ENCODE measurements around the gene TMEM26.

Gene TMEM26

DNA sequence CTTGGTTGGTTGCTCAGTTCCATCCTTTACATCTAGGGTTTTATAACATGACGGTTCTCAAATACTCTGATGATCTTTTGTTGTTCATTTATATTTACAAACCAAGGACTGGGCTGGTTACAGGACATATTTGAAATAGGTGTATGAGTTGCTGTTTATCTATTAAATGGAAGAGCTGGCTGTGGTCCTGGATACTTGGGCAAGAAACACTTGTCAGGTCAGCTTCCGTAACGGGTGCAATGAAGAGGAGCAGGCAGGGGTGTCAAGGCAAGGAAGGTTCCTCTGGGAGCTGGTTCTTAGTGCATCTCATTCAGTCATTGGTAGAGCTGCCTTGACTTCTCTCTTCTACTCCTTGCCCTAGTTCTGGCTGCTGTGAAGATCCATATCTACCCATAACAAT is 4.8 kb upstream of the TMEM26 start:
- DNase-seq: no peak

DNA sequence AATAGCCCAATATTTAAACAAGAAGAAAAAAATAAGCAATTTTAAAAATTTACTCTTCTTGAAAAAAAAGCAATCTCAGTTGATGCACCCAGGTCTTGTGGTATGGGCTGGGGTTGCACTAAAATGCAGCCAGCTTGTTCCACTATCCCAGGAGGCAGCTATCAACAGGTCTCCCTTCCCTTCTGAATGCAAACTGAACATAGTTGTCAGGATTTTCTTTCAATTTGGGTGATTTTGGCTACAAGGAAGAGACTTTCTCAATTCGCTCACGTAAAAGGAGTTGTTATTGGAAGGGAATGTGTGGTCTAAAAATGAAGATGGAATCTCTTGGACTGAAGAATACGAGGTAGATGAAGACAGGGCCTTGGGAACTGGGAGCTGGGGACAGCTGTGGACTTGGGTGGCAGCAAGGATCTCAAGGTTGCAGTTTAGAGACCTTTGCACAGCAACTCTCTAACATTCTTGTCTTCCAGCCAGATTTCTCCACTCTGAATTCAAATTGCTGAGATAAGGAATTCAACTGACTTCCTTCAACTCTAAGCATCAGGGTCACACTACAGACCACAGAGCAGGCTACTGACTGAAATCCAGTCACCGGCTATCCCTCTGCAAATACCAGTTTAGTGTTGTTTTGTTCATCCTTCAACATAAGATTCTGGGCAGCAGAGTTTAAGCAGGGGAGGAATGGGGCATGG is 3.1 kb upstream of the TMEM26 start:
- DNase-seq: no peak

- DNase-seq: no peak
Observed at GRCh38 chr10:61455656-61456055, 2.5 kb upstream of the TMEM26 start.

DNA sequence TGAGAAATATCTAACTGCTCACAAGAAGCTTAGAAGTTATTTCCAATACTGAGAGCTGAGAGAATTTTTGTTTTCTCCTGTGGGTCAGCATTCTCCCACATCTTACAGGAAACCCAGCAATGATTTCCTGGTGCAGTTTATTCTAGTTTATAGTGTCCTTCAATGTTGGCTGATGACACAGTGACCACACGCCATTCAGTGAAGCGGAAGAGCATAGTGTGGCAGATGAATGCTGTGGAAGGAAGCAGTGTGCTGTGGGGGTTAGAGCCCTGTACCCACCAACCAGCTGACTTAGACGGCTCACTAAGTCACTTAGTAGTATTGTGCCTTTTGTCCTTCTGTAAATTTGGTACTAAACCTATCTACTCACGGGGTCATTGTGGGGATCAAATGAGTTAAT is 1.4 kb upstream of the TMEM26 start:
- DNase-seq: no peak

DNA sequence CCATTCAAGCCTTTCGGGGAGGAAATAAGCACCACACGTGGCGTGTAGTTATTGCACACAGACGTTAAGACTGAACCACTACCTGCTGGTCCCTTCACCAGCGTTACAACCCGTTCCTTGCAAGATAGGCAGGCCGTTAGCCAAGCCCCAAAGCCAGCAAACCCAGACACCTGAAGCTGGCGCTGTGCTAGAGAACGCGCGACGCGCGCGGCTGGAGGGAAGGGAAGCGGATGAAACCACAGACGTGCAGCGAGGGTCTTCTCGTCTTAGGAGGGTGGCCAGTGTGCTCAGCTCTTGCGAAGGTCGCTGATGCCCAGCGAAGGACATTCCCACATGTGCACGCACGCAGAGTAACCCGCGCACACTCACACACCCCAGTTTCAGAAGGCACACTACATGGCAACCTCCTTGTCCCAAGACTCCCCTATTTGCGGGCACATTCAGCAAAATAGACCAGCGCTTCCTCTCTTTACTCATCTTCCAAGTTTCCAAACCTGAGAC is 980 bp downstream of the TMEM26 start:
- peak; percentile 43 for DNase-seq

- DNase-seq: no peak
Observed at GRCh38 chr10:61451357-61451756, 1.8 kb downstream of the TMEM26 start.

DNA sequence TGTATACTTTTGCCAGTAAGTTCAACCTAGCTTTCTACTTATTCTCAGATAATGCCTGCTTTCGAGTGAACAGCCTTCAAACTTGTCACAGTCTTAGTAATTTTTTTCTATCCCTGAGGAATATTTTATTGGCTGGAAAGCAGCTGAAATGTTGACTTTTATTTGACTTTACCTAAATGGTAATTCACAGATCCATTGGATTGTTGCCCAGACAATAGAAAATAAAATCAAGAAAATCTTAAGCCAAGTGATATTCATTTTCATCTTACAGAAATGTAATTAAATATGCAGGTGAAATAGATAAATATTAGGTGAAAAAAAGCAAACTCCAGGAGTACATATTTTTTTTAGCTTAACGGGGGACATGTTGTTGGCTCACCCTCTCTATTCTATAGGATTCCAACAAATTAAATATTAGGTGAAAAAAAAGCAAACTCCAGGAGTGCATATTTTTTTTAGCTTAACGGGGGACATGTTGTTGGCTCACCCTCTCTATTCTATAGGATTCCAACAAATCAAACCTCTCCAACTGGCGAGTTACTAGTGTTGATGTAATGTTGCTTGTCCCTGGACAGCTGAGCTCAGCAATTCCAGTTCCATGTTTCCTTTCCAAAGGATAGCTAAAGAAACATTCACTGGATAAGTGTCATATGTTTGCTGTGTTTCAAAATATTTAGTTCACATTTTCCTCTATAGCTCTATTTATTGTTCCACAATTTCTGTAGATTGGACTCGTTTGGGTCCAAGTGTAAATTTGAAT is 4.2 kb downstream of the TMEM26 start:
- peak; percentile 67 for DNase-seq

DNA sequence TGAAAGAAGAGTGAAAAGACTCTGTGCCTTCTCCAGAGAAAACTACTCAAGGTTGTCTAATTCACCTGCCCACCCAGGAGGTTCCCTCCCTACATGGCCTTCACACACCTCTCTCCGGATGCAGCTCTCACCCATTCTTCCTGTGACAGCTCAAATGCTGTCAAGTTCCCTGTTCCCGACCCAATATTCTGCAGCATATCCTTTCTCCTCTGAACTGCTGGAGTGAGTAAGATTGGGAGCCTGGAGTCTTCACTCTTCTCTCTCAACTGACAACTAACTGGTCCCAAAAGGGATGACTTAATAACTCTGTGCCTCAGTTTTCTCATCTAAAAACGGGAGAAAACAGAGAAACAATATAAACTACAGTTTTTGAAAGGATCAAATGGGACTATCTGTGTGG is 5.1 kb downstream of the TMEM26 start:
- DNase-seq: no peak

DNA sequence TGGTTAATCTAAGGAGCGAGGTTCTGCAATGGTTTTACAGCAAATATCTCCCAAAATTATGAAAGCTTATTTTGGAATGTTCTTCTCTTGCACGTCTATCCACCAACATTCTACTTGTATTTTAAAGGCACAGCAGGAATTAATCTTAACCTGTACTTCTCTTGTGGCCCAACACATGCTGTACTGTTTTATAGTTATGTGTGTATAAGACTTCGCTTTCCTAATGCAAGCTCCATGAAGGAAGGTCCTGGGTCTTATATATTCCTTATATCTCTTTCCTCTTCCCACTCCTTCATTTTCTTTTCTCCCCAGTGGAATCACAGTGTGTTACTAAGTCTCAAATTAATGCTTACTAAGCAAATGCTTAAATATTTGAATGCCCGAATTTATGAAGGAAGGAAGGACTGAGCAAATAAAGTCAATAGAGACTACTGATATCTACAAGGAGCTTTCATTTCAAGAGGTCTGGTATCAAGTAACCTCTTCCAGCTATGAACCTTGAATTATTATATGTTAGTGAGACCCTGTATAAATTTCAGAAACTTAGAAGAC is 14.0 kb downstream of the TMEM26 start:
- DNase-seq: no peak

- DNase-seq: no peak
Observed at GRCh38 chr10:61438141-61438988, 14.8 kb downstream of the TMEM26 start.

- no peak for DNase-seq
Observed at GRCh38 chr10:61423178-61423577, 30.0 kb downstream of the TMEM26 start.

GRCh38 chr10:61417661-61418060 is 35.5 kb downstream of the TMEM26 start:
- no peak for DNase-seq

DNA sequence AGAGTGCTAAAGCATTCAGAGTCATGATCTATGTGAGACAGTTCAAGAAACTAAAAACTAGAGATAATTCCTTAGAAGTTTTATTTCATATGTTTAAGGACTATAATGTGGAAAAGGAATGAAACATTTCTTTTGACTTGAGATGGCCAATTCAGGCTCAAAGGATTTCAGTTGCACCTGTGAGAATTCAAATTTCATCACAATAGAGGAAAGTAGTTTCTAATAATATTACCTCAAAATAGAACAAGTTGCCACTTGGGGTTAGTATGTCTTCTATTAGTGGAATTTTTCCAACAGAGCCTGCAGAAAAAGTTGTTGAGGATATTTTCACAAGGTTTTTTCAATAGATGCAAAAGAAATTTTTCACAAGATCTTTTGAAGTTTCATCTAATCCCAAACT is 37.4 kb downstream of the TMEM26 start:
- DNase-seq: no peak

DNA sequence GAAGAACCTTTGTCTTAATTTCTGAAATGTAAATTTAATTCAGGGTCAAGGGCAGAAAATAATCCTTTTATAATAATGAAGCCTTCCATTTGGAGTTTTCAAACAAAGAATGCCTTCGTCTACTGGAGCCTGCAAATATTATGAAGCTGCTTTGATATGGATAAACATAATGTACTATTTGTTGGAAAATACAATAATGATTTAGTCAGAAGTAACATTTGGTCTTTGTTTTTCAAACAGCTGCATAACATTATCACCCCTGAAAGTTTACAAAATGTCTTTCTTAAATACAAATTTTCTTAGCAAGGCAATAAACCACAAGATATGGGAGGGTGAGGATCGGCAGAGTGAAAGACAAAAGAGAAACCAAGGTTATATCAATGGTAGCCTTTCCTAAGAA is 41.5 kb downstream of the TMEM26 start:
- no peak for DNase-seq

DNA sequence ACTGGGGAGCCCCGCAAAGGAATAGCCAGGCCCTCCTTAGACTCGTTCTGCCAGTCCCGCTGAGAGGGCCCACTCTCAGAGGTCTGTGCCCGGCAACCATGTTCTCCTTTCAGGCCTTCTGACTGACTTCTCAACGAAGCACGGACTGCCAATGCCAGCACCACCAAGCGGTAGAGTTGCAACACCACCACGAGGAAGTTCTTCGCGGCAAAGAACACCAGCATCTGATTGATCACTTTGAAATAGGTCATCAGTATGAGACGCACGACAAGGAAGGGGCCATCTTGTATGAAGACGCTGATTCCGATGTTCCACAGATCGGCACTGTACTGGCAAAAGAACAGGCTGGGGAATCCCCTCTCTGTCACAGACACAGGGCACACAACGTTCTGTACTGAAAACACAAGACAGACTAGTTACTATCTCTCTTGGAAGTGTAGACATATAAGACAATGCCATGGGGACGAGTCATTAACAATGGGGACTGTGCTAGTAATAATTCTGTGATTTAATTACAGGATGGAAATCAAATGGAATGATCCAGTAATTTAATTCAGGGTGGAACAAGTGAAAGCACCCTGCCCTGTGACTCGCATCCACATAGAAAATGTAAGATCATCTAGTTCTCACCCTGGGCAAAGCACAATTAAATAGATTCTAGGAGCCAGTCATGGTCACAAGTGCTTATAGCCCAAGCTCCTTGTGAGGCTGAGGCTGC is 42.7 kb downstream of the TMEM26 start:
- DNase-seq: no peak

GRCh38 chr10:61409157-61409556 is 44.0 kb downstream of the TMEM26 start:
- no peak for DNase-seq

DNA sequence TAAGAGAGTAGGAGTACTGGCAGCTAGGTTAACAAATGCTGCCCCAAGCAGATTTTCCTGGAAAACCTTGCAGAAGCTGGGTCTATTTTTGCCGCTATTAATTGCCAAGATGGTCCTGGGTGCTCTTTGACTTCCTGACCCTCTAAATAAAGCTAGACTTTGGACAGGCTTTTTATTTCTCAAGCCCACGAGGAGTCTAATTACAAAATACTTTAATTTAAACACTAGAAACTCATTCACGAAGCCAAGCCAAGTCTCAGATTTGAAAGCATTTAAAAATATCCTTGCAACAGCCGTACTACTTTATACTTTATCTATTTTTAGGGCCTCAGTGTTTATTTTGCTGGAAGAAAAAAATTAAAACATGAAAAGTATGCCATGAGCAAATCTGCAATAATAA is 45.1 kb downstream of the TMEM26 start:
- DNase-seq: no peak

GRCh38 chr10:61406736-61407135 is 46.4 kb downstream of the TMEM26 start:
- no peak for DNase-seq

DNA sequence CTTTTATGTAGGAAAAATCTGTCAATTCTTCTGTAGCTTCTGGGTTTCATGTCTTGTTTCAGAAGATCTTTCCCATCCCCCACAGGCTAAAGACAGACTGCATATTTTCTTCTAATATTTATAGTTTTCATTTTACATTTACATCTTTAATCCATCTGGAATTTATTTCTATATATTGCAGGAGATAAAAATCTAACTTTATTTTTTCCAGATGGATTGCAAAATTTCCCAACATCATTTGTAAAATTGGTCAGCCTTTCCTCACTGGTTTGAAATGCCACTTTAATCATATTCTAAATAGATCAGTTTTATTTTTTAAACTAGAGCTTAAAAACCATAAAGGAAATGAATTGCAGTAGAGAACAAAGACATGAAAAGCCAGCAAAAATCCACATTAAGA is 46.9 kb downstream of the TMEM26 start:
- DNase-seq: no peak

DNA sequence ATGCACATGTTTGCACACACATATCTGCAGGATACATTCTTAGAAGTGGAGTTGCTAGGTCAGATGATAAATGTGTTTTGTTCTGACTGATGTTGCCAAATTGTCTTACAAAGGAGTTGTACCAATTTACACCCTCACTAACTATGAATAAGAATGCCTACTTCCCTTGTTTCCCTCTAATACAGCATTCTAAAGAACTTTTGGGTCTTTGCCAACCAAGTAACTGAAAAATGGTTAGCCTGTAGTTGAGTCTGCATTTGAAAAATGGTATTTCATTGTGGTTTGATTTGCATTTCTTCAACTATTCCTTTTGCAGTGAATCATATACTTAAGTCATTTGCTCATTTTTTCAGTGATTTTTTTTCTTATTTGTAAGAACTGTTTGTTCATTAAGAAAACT is 48.4 kb downstream of the TMEM26 start:
- DNase-seq: no peak

DNA sequence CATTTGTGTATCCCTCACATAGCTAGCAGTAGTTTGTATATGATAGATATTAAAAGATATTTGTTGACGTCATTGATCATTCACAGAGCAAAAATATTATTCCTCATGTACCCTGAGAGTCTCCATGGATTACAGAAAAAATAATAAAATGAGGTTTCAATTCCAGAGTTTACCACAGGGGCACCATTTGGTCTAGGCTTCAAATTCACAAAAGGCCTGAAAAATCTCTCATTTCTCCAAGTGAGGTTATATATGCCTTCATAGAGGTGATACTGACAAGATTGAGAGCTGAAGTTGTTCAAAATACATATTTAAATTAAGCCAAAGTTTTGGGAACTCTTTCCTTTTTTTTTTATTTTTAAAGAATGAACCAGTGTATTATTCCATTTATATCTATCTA is 52.7 kb downstream of the TMEM26 start:
- DNase-seq: no peak

DNA sequence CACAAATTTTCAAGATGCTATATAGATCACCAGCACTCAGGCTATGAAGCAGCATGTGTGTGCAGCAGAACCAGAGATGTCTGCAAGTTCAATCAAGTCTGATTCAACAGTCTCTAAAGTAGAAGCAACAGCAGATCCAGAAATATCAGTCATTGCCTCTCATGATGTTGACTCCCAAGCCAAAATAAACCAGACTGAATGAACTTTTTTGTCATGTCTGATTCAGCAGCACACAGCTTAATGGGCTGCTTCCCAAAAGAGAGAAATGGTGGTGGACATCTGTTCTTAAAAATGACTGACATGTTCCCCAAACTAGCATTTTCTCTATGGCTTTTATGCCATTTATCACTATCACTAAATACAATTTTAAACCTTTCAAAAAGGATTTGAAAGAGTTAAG is 53.8 kb downstream of the TMEM26 start:
- DNase-seq: no peak
